GM10847 (cell line): ENCODE measurements around the gene SIRT3.

ENCODE experiments used
- POLR2A ChIP-seq: IDR thresholded peaks from 2 replicates; pipeline ENCODE4 v1.6.1; 2011; ENCODE audit not compliant: insufficient read length; ENCODE audit errors: extremely low read depth

SIRT3 gene

GRCh38 chr11:230431-230830, 5.7 kb downstream of the SIRT3 start:
- TF ChIP-seq POLR2A, result no peak

GRCh38 chr11:227824-228379, 8.2 kb downstream of the SIRT3 start:
- TF ChIP-seq POLR2A, result no peak

- TF ChIP-seq POLR2A, result no peak
Observed at GRCh38 chr11:225734-226453, 10.2 kb downstream of the SIRT3 start.

- TF ChIP-seq POLR2A, result no peak
Observed at GRCh38 chr11:224424-224823, 11.7 kb downstream of the SIRT3 start.

GRCh38 chr11:223884-224283, 12.3 kb downstream of the SIRT3 start:
- TF ChIP-seq POLR2A, result no peak

- TF ChIP-seq POLR2A, result no peak
Observed at GRCh38 chr11:223026-223789, 12.9 kb downstream of the SIRT3 start.

GRCh38 chr11:221998-222789, 13.9 kb downstream of the SIRT3 start:
- TF ChIP-seq POLR2A, result no peak

- no peak for TF ChIP-seq POLR2A
Observed at GRCh38 chr11:221539-221938, 14.6 kb downstream of the SIRT3 start.

- TF ChIP-seq POLR2A, result no peak
Observed at GRCh38 chr11:218815-219593, 17.1 kb downstream of the SIRT3 start.

- no peak for TF ChIP-seq POLR2A
Observed at GRCh38 chr11:217704-218103, 18.4 kb downstream of the SIRT3 start.

- no peak for TF ChIP-seq POLR2A
Observed at GRCh38 chr11:216081-216974, 19.8 kb downstream of the SIRT3 start.

GRCh38 chr11:215581-216037, 20.5 kb downstream of the SIRT3 start:
- TF ChIP-seq POLR2A, result no peak

- no peak for TF ChIP-seq POLR2A
Observed at GRCh38 chr11:214083-214482, 22.1 kb downstream of the SIRT3 start.

GRCh38 chr11:213111-213510, 23.0 kb downstream of the SIRT3 start:
- TF ChIP-seq POLR2A, result no peak
